Stromal cell of bone marrow (primary cell): Measurements from ENCODE around the gene RNF208.

ENCODE experiments used
- DNase-seq: peaks from one replicate; pipeline ENCODE4 v3.0.0-alpha.2; 2012; ENCODE audit warnings: low read depth

The RNF208 gene

GRCh38 chr9:137191691-137192447 is 30.2 kb downstream of the RNF208 start:
- DNase-seq = no peak

GRCh38 chr9:137191245-137191644 is 30.8 kb downstream of the RNF208 start:
- DNase-seq = no peak

DNA sequence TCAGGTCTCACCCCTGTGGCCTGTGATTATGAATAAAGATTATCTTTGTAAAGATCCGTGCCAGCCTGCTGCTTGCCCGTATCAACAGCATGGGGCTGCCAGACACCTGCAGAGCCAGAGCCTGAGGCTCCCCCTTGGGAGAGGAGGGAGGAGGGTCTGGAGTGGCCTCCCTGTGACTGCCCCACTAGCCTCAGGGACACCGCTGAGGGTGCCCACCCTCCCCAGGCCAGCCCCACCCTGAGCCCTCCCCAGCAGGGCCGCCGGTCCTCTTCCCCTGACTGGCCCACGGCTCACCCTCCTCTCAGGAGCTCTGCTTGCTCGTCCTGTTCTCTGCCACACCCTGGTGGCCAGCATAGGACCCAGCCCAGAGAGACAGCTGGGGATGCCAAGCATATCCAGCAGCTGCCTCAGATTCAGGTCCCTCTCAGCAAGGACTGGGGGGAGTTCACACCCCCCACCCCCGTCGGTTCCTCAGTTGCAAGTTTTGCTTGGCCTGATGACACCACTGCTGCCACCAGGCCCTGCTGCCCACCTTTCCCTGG is 31.7 kb downstream of the RNF208 start:
- no peak for DNase-seq

- DNase-seq = no peak
These were observed 32.4 kb downstream of the RNF208 start for GRCh38 chr9:137189297-137190295.

DNA sequence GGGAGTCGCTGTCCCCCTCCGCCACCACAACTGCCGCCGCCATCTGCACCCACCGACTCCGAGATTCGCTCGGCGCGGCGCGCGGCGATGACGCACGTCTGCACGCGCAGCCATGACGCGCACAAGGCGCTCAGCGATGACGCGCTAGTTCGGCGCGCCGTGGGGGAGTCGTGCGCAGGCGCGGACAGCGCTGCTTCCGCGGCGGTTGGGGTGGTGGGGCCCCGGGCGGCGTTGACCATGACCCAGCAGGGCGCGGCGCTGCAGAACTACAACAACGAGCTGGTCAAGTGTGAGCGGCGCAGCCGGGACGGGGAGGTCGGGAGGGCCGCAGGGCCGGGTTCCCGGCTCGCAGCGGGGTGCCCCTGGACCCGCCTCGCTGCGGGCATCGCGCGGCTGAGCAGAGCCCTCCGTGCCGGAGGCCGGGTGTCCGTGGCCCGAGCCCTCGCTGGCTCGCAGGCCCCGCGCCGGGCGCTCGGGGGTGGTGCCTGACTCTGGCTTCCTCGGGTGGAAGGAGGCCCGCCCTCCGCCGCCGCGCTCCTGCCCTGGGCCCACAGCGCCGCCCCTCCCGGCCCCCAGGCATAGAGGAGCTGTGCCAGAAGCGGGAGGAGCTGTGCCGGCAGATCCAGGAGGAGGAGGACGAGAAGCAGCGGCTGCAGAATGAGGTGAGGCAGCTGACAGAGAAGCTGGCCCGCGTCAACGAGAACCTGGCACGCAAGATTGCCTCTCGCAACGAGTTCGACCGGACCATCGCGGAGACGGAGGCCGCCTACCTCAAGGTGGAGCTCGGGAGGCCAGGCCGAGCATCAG is 33.3 kb downstream of the RNF208 start, which contains the start of the genes ANAPC2 and SSNA1:
ANAPC2 (minus strand) TSS at position 71 of the 807 bp plus-strand sequence; CDS start at position 43, 28 bp downstream.
SSNA1 (plus strand) TSS at position 187 of the 807 bp plus-strand sequence; CDS start at position 238, 51 bp downstream.
- DNase-seq = peak; percentile 83

DNA sequence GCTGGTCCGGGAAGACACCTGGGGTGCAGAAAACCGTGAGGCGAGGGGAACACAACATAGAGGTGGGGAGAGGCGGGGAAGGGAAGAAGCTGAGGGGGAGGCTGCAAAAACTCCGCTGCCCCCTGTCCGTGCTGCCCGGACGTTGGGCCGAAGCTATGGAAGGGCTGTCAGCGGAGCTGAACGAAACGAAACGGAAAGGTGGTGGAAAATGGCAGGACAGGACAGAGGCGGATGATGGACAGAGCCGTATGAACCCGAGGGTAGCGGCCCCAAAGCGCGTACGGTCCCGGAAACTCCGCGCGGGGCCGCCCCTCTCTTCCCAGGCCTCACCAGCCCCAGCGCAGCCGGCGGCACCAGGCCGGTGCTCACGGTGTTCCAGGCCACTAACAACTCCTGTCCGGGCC is 34.0 kb downstream of the RNF208 start:
- no peak for DNase-seq

DNA sequence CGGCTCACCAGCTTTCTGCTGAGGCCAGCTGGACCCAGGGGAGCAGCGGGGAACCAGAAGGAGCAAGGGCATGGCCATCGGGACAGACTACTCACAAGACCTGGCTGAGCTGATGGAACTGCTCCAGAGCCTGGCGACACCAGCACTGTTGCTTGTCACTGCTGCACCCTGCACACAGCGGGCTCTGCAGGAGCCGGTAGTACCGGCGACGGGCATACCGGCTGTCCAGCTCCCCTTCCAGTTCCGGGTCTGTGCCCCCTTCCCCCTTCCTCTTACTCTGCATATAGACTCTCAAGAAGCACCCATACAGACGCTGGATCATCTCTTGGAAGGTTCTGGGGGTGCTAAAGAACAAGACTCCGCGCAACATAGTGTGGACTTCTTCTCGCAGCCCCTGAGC is 34.7 kb downstream of the RNF208 start:
- DNase-seq = no peak

GRCh38 chr9:137186385-137186784 is 35.7 kb downstream of the RNF208 start:
- DNase-seq = no peak

DNA sequence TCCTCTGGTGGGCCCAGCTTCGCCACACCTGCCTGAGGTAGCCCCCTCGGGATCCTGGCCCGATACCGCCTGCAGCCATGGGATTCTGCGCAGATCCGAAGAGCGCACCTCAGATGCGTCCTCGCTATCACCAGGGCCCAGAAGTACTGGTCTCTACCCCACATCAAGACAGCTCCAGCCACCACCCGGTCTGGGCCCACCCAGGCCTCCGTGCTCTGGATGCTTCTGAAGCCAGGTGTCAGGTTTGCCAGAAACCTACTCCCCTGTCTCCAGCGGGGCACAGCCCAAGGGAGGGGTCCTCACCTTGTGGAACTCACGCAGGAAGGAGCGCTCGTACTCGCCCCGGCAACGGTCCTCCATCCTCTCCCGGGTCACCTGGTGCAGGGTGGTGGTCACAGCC is 36.1 kb downstream of the RNF208 start:
- DNase-seq = no peak

DNA sequence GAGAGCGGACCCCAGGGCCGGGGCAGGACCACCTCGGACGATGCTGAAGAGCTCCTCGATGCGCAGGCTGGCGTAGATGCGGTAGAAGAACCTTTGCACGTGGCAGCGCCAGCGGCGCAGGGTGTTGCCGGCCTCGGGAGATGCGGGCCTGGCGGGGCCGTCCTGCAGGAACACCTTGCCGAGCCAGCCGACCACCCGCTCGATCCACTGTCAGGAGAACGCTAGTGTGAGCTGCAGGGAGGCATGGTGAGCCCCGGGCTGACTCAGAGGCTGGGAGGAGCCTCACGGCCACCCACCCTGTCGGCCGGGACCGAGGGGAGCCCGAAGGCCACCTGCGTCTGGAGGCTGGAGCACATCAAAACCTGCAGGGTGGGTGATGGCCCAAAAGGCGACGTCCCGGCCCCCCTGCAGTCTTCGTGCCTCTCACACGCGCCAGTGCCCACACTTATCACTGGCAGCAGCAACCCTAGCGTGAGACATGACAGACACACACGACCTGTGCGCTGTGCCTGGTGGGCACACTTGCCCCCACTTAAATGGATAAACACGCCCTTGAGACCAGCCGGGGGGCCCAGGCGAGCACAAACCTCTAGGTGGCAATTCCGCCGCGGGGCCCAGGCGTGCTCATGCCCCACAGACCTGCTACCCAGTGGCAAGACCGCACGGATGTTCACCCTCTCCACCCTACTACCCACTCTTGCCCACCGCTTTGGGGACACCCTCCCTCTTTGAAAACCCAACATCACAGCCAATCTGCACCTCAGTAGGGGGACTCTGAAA is 37.0 kb downstream of the RNF208 start:
- no peak for DNase-seq

DNA sequence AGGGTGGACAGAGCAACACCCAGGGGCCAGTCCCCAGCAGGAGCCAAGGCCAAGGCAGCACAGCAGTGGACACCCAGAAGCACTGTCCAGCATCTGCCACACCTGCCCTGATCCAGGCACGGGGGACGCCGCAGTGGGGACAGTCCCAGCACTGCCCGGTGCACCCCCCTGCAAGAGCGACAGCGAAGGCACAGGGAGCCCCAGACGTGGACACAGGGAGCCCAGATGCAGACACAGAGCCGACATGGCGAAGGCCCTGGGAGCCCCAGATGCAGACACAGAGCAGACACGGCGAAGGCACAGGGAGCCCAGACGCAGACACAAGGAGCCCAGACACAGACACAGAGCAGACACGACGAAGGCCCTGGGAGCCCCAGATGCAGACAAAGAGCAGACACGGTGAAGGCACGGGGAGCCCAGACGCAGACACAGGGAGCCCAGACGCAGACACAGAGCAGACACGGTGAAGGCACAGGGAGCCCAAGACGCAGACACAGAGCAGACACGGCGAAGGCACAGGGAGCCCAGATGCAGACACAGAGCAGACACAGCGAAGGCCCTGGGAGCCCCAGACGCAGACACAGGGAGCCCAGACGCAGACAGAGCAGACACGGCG is 38.0 kb downstream of the RNF208 start:
- DNase-seq = no peak

- DNase-seq = no peak
These were observed 39.2 kb downstream of the RNF208 start for GRCh38 chr9:137182836-137183235.

- no peak for DNase-seq
These were observed 40.4 kb downstream of the RNF208 start for GRCh38 chr9:137181680-137182079.

DNA sequence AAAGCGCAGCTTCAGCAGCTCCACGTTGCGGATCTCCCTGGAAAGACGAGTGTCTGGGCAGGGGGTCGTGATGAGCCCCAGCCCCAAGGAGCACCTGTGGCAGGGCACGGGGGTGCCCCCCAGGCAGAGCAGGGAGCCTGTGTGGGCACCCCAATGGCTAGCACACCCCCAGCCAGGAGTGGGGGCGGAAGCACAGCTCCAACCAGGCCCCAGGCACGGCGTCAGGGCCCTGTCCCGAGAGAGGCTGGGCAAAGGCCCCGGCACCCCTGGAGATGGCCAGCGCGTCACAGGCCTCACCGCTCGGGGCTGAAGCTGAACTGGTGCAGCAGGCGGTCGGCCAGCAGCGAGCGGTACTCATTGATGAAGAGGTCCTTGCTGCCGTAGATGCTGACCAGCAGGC is 41.5 kb downstream of the RNF208 start:
- DNase-seq = no peak

DNA sequence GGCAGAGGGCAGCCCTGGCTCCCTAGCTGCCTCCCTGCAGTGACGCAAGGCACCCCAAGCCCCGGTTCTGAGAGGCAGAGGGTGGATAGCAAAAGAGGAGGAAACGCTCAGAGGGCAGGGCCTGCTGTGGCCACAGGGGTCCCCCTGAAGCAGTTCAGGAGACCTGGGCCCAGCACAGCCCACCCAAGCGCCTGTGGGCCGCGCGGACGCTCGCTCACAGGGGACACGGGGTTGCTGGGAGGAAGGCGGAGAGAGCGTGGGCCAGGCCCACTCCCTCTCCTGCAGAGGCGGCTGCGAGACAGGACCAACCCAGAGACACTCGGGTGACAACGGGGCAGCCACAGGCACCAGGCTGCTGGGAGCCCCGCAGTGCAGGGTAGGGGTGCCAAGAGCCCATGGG is 42.3 kb downstream of the RNF208 start:
- no peak for DNase-seq

GRCh38 chr9:137178939-137179630 is 43.0 kb downstream of the RNF208 start:
- DNase-seq = no peak

- DNase-seq = no peak
These were observed 43.7 kb downstream of the RNF208 start for GRCh38 chr9:137178201-137178938.

DNA sequence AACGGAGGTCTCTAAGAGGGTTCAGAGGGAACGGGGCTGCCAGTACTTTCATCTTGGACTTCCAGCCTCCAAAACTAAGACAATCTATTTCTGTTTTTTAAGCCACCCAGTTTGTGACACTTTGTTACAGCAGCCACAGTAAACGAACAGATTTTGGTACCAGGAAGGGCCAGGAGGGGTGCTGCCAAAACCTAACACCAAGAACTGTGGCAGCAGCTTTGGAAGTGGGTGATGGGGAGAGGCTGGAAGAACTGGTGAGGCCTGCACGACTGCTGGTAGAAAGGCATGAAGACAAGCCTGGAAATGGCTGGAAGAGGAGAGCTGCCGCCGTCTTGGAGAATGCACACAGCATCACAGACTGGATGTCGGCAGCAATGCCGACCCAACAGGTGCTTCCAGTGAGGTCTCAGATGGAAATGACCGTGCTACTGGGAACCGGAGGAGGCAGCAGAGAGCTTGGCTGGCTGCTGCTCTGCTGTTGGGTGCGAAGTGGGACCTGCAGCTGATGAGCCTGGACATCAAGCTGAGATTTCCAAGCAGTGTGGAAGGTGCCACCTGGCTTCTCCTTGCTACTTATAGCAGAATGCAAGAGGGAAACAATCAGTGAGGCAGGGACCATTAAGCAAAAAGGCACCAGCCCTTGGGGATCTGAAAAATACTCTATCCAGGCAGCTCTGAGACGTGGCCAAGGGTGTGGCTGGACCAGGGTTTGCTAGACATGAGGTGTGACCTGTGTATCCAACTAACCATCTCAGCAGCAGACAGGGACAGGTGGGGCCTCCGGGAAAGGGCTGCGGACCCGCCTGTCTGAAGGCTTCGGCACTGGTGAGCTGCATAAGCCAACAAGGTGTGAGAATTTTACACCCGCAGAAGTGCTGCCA is 45.5 kb downstream of the RNF208 start:
- DNase-seq = no peak
